ENCODE measurements around the gene PID1.

GRCh38 chr2:228983700-228984099 lies 287.4 kb downstream of the PID1 start:
- TF ChIP-seq SUZ12 (IDR thresholded peaks at IDR 0.05; ENCODE audit: extremely low read depth, insufficient read depth, insufficient read length) (no peak), ZNF274 (IDR thresholded peaks at IDR 0.05; ENCODE audit: low read depth, low read length) (no peak), YY1 (IDR thresholded peaks at IDR 0.05; ENCODE audit: insufficient read depth, insufficient read length) (no peak)
